GM19372 (cell line): ENCODE data around the gene ELOF1.

ENCODE experiments used
- ATAC-seq: cut with Tn5 transposase; IDR thresholded peaks from one replicate; pipeline ENCODE4 v1.9.1; 2021; ENCODE audit warnings: mild to moderate bottlenecking, low read depth, moderate library complexity; ENCODE audit not compliant: unreplicated experiment

The ELOF1 gene

DNA sequence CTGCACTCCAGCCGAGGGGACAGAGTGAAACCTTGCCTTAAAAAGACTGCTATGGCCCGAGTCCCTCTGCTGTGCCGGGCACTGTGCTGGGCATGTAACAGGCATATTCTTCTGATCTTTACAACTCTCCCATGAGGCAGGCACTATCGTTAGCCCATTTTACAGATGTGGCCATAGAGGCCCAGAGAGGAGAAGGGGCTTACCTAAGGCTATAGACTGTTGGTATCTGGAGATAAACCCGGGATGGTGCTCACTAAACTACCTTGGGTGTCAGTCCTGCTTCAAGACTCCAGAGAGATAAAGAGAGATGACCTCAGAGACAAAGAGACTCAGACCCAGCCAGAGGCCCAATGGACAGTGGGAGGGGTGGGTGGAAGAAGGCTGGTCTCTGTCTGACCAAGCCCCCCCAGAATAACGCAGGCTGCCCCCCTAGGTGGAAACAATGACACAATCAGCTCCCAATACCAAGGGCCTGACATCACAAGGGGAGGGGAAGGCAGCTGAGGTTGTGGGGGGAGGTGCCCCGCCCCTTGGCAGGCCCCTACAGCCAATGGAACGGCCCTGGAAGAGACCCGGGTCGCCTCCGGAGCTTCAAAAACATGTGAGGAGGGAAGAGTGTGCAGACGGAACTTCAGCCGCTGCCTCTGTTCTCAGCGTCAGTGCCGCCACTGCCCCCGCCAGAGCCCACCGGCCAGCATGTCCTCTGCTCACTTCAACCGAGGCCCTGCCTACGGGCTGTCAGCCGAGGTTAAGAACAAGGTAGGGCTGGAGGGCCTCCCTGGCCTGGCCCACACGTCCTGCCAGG, 20.6 kb downstream of the ELOF1 start, which contains the start of gene CNN1:
Gene CNN1, plus strand, starts transcription at position 620 of the 805 bp plus-strand sequence. Its CDS starts 77 bp downstream, at position 697.
- ATAC-seq = no peak

GRCh38 chr19:11535792-11536595, 23.0 kb downstream of the ELOF1 start:
- no peak for ATAC-seq

- ATAC-seq = no peak
Observed at GRCh38 chr19:11534948-11535347, 24.1 kb downstream of the ELOF1 start.

DNA sequence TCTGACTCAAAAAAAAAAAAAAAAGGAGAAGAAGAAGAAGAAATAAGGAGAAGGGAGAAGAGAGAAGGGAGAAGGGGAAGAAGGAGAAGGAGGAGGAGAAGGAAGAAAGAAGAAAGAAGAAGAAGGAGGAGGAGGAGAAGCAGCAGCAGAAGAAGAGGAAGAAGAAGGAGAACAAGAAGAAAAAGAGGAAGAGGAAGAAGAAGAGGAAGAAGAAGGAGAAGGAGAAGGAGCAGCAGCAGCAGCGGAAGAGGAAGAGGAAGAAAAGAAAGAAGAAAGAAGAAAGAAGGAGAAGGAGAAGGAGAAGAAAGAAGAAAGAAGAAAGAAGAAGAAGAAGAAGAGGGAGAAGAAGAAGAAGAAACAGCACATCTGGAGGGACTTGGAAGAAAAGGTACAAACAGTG, 24.5 kb downstream of the ELOF1 start:
- ATAC-seq = no peak

GRCh38 chr19:11530432-11530831, 28.6 kb downstream of the ELOF1 start:
- ATAC-seq = no peak

DNA sequence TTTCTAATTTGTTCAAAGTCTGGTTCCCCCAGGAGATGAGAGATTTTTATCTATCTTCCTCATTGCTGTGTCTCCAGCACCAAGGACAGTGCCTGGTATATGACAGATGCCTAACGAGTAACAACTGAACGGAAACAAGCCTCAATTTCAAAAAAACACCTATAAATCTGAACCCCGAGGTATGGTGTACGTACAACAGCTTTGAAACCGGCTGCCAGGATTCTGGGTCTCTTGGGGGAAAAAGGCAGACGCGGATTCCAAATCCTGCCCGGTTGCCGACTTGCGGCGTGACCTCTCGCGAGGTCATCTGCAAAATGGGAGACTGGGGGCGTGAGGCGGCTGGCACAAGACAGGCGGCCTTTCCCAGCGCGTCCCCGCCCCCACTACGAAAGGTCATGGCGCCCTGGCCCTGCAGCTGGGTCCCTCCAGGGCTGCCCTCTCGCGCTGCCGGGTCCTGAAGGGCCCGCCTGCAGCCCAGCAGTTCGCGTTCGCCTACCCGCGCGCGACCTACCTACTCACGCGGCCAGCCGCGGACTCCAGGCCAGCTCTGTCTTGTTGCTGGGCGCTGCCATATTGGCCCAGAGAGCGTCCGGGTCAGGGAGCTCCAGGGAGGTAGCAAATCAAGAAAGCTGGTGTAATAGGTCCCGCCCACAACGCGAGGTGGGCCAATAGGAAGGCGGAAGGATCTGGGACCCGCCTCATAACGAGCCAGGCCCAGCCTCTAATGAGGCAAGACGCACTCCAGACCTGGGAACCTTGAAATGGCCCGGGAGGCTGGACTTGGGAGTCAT, 30.3 kb downstream of the ELOF1 start, which contains the start of gene ECSIT:
Gene ECSIT, minus strand, starts transcription at position 584 of the 791 bp plus-strand sequence. CDS start 9,964 bp downstream, outside the sequence.
- ATAC-seq = peak; percentile 91

DNA sequence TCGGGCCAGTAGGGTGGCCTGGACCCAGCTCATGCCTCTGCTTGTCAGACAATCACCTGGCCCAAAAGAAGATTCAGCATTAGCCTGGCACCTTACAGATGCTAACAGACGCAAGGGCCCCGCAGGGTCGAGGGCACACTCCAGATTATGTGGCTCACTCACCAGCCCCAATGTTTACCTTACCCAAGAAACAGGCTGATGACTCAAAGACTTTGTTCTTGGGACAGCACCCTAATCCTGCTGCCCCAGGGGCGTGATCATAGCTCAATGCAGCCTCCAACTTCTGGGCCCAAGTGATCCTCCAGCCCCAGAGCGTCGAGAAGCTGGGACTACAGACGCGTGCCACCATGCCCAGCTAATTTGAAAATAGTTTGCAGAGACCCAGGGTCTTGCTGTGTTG, 39.9 kb downstream of the ELOF1 start:
- no peak for ATAC-seq

DNA sequence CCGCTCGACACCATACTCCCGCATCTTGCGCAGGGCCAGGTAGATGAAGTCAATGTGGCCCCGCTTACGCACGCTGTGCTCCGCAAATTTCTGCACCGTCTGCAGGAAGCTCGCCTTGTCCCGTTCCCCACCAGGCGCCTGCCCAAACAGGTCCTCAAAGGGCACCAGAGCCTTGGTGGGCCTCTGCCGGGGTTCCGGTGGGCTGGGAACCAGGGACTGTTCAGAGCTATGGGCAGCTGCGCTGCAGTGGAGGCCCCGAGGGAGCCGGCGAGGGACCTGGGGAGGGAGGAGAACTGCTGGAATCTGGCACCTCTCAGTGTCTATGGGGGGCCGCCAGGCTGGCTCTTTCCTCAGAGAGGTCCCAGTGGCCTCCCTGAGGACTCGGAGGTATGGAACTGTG, 45.1 kb downstream of the ELOF1 start:
- ATAC-seq = no peak

DNA sequence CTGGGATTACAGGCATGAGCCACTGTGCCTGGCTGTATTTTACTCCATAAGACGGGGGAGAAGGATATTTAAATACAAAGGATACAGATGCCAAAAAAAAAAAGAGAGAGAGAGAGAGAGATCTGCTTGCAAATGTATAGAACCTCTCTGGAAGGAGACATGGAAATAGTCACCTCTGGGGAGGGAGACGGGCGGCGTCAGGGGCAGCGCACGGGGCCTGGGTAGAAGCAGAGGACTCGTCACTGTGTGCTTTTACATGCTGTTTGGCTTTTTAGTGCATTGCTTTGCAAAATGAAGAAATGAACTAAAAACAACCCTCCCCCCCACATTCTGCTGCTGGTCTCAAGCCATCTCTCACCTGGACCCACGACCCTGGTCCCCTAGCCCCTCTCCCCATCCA, 48.6 kb downstream of the ELOF1 start:
- no peak for ATAC-seq

- no peak for ATAC-seq
Observed at GRCh38 chr19:11507370-11508078, 51.5 kb downstream of the ELOF1 start.

DNA sequence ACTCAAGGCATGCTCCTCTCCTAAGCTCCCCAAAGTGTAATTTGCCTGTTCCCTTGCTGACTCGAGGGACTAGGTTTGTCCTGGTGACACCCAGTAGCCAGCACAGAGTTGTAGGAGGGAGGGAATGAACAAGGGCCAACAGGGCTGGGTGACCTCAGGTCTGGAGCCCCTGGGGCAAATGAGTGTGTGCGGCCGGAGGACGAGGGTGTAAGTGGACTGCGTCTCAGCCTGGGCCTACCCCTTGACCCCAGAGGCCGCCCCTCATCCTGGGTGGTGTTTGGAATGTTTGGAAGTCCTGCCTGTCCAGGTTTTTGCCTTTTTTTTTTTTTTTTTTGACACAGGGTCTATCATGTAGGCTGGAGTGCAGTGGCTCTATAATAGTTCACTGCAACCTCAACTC, 52.1 kb downstream of the ELOF1 start:
- no peak for ATAC-seq

- ATAC-seq = peak; percentile 16
Observed at GRCh38 chr19:11506101-11506555, 52.9 kb downstream of the ELOF1 start.

DNA sequence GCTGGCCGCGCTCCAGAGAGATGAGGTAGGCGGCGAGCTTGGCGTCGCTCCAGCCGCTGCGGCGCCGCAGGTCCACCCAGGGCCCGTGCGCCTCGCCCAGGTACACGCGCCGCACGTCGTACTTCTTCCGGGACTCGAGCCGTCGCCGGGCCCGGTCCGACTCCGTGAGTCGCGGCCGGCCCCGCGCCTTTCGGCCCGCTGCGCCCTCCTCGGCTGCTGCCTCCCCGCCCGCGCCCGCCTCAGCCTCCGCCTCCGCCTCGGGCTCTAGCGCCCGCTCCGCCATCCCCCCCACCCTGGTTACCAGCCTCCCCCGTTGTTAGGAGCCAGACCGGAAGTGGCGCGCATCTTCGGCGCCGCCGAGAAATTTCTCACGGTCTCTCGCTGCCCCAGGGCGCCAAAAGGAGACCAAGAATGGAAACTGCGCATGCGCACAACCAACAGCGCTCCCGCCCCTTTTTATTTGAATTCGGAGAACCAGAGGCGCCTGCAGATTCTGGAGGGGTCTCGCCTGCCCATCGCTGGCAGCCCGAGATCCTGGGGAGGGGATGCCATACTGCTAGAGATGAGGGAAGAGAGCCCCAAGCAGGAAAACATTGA, 53.4 kb downstream of the ELOF1 start, which contains the start of gene ZNF653:
Gene ZNF653, minus strand, starts transcription at position 336 of the 597 bp plus-strand sequence. Its CDS starts 53 bp downstream, at position 283.
- peak; percentile 60 for ATAC-seq

DNA sequence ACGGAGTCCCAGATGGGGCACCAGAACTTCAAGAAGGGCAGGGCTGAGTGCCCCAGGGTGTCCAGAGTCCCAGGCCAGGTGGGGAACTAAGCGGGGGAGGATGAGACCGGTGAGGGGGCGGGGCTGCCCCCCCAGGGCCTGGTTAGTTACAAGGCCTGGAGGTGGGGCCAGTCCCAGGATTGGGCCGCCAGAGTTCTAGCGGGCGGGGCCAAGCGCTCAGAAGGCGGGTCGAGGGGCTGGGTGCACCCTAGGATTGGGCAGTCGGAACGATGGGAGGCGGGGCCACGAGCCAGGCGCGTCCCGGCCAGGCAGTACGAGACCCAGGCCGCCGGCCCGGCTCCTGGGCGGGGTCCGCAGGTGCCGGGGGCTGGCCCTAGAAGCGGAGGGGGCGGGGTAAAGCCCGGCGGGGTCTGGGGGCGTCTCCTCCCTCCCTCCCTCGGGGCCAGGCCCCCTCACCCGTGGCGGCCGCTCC, 54.0 kb downstream of the ELOF1 start:
- ATAC-seq = peak; percentile 86

DNA sequence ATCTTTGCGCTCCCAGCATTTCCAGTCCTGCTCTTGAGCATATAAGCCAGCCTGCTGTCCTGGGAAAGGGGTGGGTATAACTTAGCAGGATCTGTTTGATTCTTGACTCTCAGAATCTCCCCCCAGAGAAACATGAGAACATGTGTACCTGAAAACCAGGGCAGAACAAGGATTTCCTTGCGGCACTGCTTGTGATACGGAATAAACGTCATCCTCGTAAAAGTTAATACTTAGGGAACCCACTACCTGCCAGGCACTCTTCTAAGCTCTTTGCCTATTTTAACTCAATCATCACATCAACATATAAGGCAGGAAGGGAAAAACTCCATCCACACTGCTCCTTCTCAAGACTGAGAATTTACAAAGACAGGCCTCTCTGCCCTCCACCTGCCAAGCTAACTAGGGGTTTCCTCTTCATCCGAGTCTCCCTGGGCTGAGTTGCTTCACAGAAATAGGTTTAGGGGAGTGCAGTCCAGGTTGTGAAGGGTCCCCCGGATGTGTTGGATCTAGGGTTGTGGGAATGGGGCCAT, 54.5 kb downstream of the ELOF1 start:
- ATAC-seq = no peak
